Fibroblast of lung (primary cell): Measurements from ENCODE around the gene ANKS1B. TPM values are rescaled to one million over a fixed set of nuclear protein-coding genes. Genes with fewer than 3 reads are reported as not detected.

Source experiments
- DNase-seq, 2 donors: peaks; one replicate each; pipeline versions ENCODE4 v3.0.0 to v3.0.0-alpha.2; 2010; ENCODE audit warnings: low read depth in 2 of 2
- H2AFZ ChIP-seq: 2 replicates; pipeline ENCODE4 v1.5.1; 2012; ENCODE audit warnings: low read length, control low read depth, inconsistent platforms
- H3K27ac ChIP-seq: 2 replicates; pipeline ENCODE4 v1.5.1; 2011; ENCODE audit warnings: low read length, control low read depth; ENCODE audit not compliant: insufficient read depth
- H3K27me3 ChIP-seq: 2 replicates; pipeline ENCODE4 v1.5.1; 2011; ENCODE audit warnings: mild to moderate bottlenecking, low read length; ENCODE audit not compliant: control insufficient read depth, insufficient read depth
- H3K36me3 ChIP-seq: 2 replicates; pipeline ENCODE4 v1.5.1; 2011; ENCODE audit warnings: low read length; ENCODE audit not compliant: control insufficient read depth, insufficient read depth
- H3K4me1 ChIP-seq: 2 replicates; pipeline ENCODE4 v1.5.1; 2011; ENCODE audit warnings: low read length; ENCODE audit not compliant: control insufficient read depth, insufficient read depth; ENCODE audit errors: extremely low read depth
- H3K4me2 ChIP-seq: 2 replicates; pipeline ENCODE4 v1.5.1; 2011; ENCODE audit warnings: low read length, control low read depth; ENCODE audit not compliant: insufficient read depth; ENCODE audit errors: extremely low read depth
- H3K4me3 ChIP-seq, 4 experiments: fragments of 200-600 bp in 1 of 4; sonication (generic) in 1 of 4; replicated peaks in 1 of 4; 2 replicates each; pipeline ENCODE4 v1.5.1; 2011 to 2016; ENCODE audit warnings: low read length in 4 of 4, low read depth in 3 of 4, mild to moderate bottlenecking in 3 of 4, control low read depth in 2 of 4, inconsistent platforms in 1 of 4, mixed read lengths in 1 of 4; ENCODE audit not compliant: insufficient read depth in 1 of 4; ENCODE audit errors: control extremely low read depth in 1 of 4
- H3K79me2 ChIP-seq: 2 replicates; pipeline ENCODE4 v1.5.1; 2012; ENCODE audit warnings: mild to moderate bottlenecking, low read length, inconsistent platforms; ENCODE audit not compliant: control insufficient read depth, insufficient read depth
- H3K9ac ChIP-seq: 2 replicates; pipeline ENCODE4 v1.5.1; 2011; ENCODE audit warnings: mild to moderate bottlenecking, low read length, control low read depth; ENCODE audit not compliant: insufficient read depth
- H3K9me3 ChIP-seq: 2 replicates; pipeline ENCODE4 v1.5.1; 2012; ENCODE audit warnings: low read depth, low read length; ENCODE audit not compliant: control insufficient read depth, insufficient read depth
- H4K20me1 ChIP-seq: 2 replicates; pipeline ENCODE4 v1.5.1; 2011; ENCODE audit warnings: low read length; ENCODE audit not compliant: control insufficient read depth, insufficient read depth; ENCODE audit errors: extremely low read depth
- EZH2 ChIP-seq: IDR thresholded peaks from 2 replicates; pipeline ENCODE4 v1.5.1; 2012; ENCODE audit warnings: low read length, control low read depth, mild to moderate bottlenecking; ENCODE audit errors: missing control alignments
- polyA plus RNA-seq, 2 donors: library from polyadenylated mRNA; depleted of rRNA in 1 of 2; stranded (reverse) in 1 of 2; unstranded in 1 of 2; fragments of >200 nt; gene quantifications; 2 replicates each; pipeline ENCODE4 v1.2.1, GENCODE V29; 2011 to 2012; ENCODE audit warnings: missing spikeins in 1 of 2
- total RNA-seq: library from RNA; depleted of rRNA; stranded (reverse); fragments of >200 nt; gene quantifications from 2 replicates; pipeline ENCODE4 v1.2.1, GENCODE V29; 2014
- TF ChIP-seq, protein P1 (sequence below), 2 donors: IDR thresholded peaks in 1 of 2; conservative IDR thresholded peaks in 1 of 2; 1 replicate in 1 of 2; 2 replicates in 1 of 2; pipeline ENCODE4 v1.5.1; 2011 to 2012; ENCODE audit warnings: low read length in 2 of 2, control low read depth in 1 of 2, inconsistent platforms in 1 of 2, low read depth in 1 of 2, mild to moderate bottlenecking in 1 of 2

ANKS1B gene
- total and polyA plus RNA-seq, 2 donors (not counting 1 experiment from before 2014, with no cell fraction given) = 0.11 to 0.83 TPM

DNA sequence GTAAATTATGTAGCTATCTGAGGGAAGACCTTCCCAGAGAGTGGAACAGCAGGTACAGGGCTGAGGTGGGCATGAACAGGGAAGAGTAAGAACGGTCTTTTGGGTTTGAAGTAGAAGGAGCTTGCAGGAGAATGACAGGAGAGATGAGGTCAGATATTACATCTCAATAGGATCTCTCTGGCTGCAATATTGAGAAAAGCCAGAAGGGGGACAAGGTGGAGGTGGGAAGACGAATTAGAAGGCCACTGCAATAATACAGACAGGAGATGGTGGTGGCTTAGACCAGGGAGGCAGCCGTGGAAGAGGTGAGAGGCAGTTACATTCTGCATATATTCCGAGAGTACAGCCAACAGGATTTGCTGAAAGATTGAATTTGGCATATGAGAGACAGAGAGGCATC lies 1029.5 kb downstream of the ANKS1B start:
- no peaks in the 10 kb centered on the region for H3K79me2 ChIP-seq
- H3K27me3 ChIP-seq = no peaks in the 10 kb centered on the region
- H2AFZ ChIP-seq = no peak overlapping the region
- TF ChIP-seq EZH2 = no peak
- TF ChIP-seq, protein P1, sequence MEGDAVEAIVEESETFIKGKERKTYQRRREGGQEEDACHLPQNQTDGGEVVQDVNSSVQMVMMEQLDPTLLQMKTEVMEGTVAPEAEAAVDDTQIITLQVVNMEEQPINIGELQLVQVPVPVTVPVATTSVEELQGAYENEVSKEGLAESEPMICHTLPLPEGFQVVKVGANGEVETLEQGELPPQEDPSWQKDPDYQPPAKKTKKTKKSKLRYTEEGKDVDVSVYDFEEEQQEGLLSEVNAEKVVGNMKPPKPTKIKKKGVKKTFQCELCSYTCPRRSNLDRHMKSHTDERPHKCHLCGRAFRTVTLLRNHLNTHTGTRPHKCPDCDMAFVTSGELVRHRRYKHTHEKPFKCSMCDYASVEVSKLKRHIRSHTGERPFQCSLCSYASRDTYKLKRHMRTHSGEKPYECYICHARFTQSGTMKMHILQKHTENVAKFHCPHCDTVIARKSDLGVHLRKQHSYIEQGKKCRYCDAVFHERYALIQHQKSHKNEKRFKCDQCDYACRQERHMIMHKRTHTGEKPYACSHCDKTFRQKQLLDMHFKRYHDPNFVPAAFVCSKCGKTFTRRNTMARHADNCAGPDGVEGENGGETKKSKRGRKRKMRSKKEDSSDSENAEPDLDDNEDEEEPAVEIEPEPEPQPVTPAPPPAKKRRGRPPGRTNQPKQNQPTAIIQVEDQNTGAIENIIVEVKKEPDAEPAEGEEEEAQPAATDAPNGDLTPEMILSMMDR (conservative IDR thresholded peaks at IDR 0.05 in 1 of 2, IDR thresholded peaks at IDR 0.05 in 1 of 2; ENCODE audit: low read depth in 1 of 2, low read length in 2 of 2) = peak in 1 of 2 donors; percentile 26
- H3K36me3 ChIP-seq = no peaks in the 10 kb centered on the region
- H3K9ac ChIP-seq = no peak overlapping the region
- H3K27ac ChIP-seq = no peak overlapping the region
- no peaks in the 10 kb centered on the region for H3K4me1 ChIP-seq
- H4K20me1 ChIP-seq = no peaks in the 10 kb centered on the region
- no peak overlapping the region for H3K4me2 ChIP-seq
- no peak for DNase-seq
- H3K9me3 ChIP-seq = no peaks in the 10 kb centered on the region
- no peak overlapping the region for H3K4me3 ChIP-seq

DNA sequence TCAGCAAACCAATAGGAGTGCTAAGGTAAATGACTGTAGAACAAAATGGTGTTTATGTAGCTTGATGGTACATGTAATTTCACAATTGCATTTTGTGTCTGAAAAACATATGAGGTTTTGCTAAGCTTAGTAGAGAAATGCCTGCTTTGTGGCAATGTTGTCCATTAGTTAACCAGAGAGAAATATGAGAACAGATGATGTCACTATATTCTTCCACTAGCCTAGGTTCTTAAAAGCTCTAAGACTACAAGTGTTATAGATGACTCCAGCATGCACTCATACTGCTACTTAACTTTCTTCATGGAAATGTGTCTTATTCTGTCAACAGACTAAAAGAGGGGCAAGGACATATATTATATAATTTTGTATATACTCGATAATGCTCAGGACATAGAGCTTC lies 1030.2 kb downstream of the ANKS1B start:
- H4K20me1 ChIP-seq = no peaks in the 10 kb centered on the region
- no peak overlapping the region for H3K27ac ChIP-seq
- H3K36me3 ChIP-seq = no peaks in the 10 kb centered on the region
- no peak for DNase-seq
- no peak overlapping the region for H3K9ac ChIP-seq
- TF ChIP-seq EZH2 = no peak
- TF ChIP-seq, protein P1 (conservative IDR thresholded peaks at IDR 0.05 in 1 of 2, IDR thresholded peaks at IDR 0.05 in 1 of 2; ENCODE audit: low read depth in 1 of 2, low read length in 2 of 2) = no peak
- no peak overlapping the region for H3K4me2 ChIP-seq
- no peaks in the 10 kb centered on the region for H3K9me3 ChIP-seq
- H3K79me2 ChIP-seq = no peaks in the 10 kb centered on the region
- H3K4me3 ChIP-seq = no peak overlapping the region
- no peaks in the 10 kb centered on the region for H3K4me1 ChIP-seq
- no peaks in the 10 kb centered on the region for H3K27me3 ChIP-seq
- H2AFZ ChIP-seq = no peak overlapping the region

DNA sequence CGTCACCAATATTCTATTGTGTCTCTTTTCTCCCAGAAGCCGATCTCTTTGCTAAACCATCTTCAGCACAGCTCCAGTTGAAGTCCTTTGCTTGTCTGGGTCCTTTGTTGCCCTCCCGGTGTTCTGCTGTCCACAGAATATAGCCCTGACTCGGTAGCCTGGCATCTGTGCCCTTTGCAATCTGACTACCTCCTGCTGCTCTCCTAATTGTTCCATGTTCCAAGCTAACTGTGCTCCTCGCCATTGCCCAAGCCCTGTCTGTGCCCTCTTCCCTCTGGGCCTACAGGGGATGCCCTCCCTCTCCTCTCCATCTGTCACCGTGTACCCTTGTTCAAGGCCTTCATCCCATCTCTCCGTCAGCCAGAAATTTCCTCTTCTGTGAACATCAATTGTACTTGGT lies 1033.3 kb downstream of the ANKS1B start:
- DNase-seq = no peak
- Histone ChIP-seq H3K36me3 (no peaks in the 10 kb centered on the region), H3K4me3 (no peak overlapping the region), H3K4me2 (no peak overlapping the region), H3K9ac (no peak overlapping the region), H3K27me3 (no peaks in the 10 kb centered on the region), H3K79me2 (no peaks in the 10 kb centered on the region), H3K4me1 (no peaks in the 10 kb centered on the region), H4K20me1 (no peaks in the 10 kb centered on the region), H3K9me3 (no peaks in the 10 kb centered on the region), H3K27ac (no peak overlapping the region), H2AFZ (no peak overlapping the region)
- no peak for TF ChIP-seq EZH2
- TF ChIP-seq, protein P1 (conservative IDR thresholded peaks at IDR 0.05 in 1 of 2, IDR thresholded peaks at IDR 0.05 in 1 of 2; ENCODE audit: low read depth in 1 of 2, low read length in 2 of 2) = no peak
